ENCODE data around the gene EPS8. TPM values are rescaled to one million over a fixed set of nuclear protein-coding genes. Genes with fewer than 3 reads are reported as not detected.
"Not testable (repeated sequence)": the region's sequence is repeated elsewhere in the genome, so short reads cannot be mapped to it uniquely, and the experiment has no call there.

EPS8 gene
- total RNA-seq, 1 donor from 2014 or later = 41.7 TPM

GRCh38 chr12:15749937-15750336, 39.3 kb downstream of the EPS8 start:
- no peak for DNase-seq (ENCODE audit: low read depth)
- TF ChIP-seq CTCF (conservative IDR thresholded peaks at IDR 0.05; ENCODE audit: low read depth, low read length) = no peak
- H3K4me3 ChIP-seq (ENCODE audit: low read depth, low read length) = no peak overlapping the region

- H3K4me3 ChIP-seq (ENCODE audit: low read depth, low read length); DNase-seq (ENCODE audit: low read depth): not testable (repeated sequence)
These were observed 47.3 kb downstream of the EPS8 start for GRCh38 chr12:15741870-15742269.

GRCh38 chr12:15741082-15741481, 48.1 kb downstream of the EPS8 start:
- no peak for TF ChIP-seq CTCF (conservative IDR thresholded peaks at IDR 0.05; ENCODE audit: low read depth, low read length)
- no peak for DNase-seq (ENCODE audit: low read depth)
- no peak overlapping the region for H3K4me3 ChIP-seq (ENCODE audit: low read depth, low read length)

- not testable (repeated sequence) for DNase-seq (ENCODE audit: low read depth); H3K4me3 ChIP-seq (ENCODE audit: low read depth, low read length)
These were observed 48.8 kb downstream of the EPS8 start for GRCh38 chr12:15740389-15740788.

GRCh38 chr12:15738438-15739015, 50.7 kb downstream of the EPS8 start:
- no peak overlapping the region for H3K4me3 ChIP-seq (ENCODE audit: low read depth, low read length)
- no peak for TF ChIP-seq CTCF (conservative IDR thresholded peaks at IDR 0.05; ENCODE audit: low read depth, low read length)
- DNase-seq (ENCODE audit: low read depth) = no peak

GRCh38 chr12:15735837-15736615, 53.2 kb downstream of the EPS8 start:
- TF ChIP-seq CTCF (conservative IDR thresholded peaks at IDR 0.05; ENCODE audit: low read depth, low read length) = no peak
- H3K4me3 ChIP-seq (ENCODE audit: low read depth, low read length) = no peak overlapping the region
- no peak for DNase-seq (ENCODE audit: low read depth)

GRCh38 chr12:15733136-15733535, 56.1 kb downstream of the EPS8 start:
- TF ChIP-seq CTCF (conservative IDR thresholded peaks at IDR 0.05; ENCODE audit: low read depth, low read length) = no peak
- no peak for DNase-seq (ENCODE audit: low read depth)
- peak overlapping the region; percentile 52 for H3K4me3 ChIP-seq (ENCODE audit: low read depth, low read length)

All from epithelial cell of proximal tubule (primary cell).